DND-41 (cell line): ENCODE data around the gene PBRM1.
"Not testable (repeated sequence)": the region's sequence is repeated elsewhere in the genome, so short reads cannot be mapped to it uniquely, and the experiment has no call there.

Experiments
- CTCF ChIP-seq: IDR thresholded peaks from 2 replicates; pipeline ENCODE4 v1.5.1; 2012; ENCODE audit warnings: borderline replicate concordance, low read length, moderate library complexity, mild to moderate bottlenecking; ENCODE audit not compliant: poor library complexity, severe bottlenecking; ENCODE audit errors: extremely low read depth
- EZH2 ChIP-seq: IDR thresholded peaks from 3 replicates; pipeline ENCODE4 v1.6.1; 2012; ENCODE audit warnings: borderline replicate concordance, low read depth, mild to moderate bottlenecking, moderate library complexity, low read length, inconsistent platforms; ENCODE audit not compliant: severe bottlenecking

- TF ChIP-seq CTCF, EZH2: not testable (repeated sequence)
Observed at GRCh38 chr3:52728753-52729152, 43.0 kb upstream of the PBRM1 start.
